Mucosa of gallbladder (tissue), 1 donor: ENCODE data around the gene NRDE2. TPM values are rescaled to one million over a fixed set of nuclear protein-coding genes. Genes with fewer than 3 reads are reported as not detected.

Experiments
- DNase-seq: peaks from one replicate; pipeline ENCODE4 v3.0.0-alpha.2; 2020; ENCODE audit warnings: low spot score
- total RNA-seq: library from RNA; stranded (reverse); gene quantifications from one replicate; pipeline ENCODE4 v1.2.1, GENCODE V29; 2021
- donor health status: DM: no; HTN: no; CAD: no.

Gene NRDE2
- total RNA-seq, 1 donor from 2014 or later = 32.5 TPM

GRCh38 chr14:90296641-90297040 lies 35.1 kb downstream of the NRDE2 start:
- no peak for DNase-seq

GRCh38 chr14:90295870-90296516 lies 35.7 kb downstream of the NRDE2 start:
- DNase-seq = no peak

- no peak for DNase-seq
These were observed 36.9 kb downstream of the NRDE2 start for GRCh38 chr14:90294872-90295271.

- DNase-seq = no peak
These were observed 37.7 kb downstream of the NRDE2 start for GRCh38 chr14:90293766-90294730.

GRCh38 chr14:90291699-90292098 lies 40.0 kb downstream of the NRDE2 start:
- DNase-seq = no peak

GRCh38 chr14:90290337-90291011 lies 41.3 kb downstream of the NRDE2 start:
- DNase-seq = no peak

- DNase-seq = no peak
These were observed 42.9 kb downstream of the NRDE2 start for GRCh38 chr14:90288651-90289355.

- no peak for DNase-seq
These were observed 44.0 kb downstream of the NRDE2 start for GRCh38 chr14:90287791-90288190.

GRCh38 chr14:90281756-90282155 lies 50.0 kb downstream of the NRDE2 start:
- DNase-seq = no peak

- DNase-seq = no peak
These were observed 50.5 kb downstream of the NRDE2 start for GRCh38 chr14:90281261-90281660.

- no peak for DNase-seq
These were observed 51.6 kb downstream of the NRDE2 start for GRCh38 chr14:90280096-90280495.

GRCh38 chr14:90278199-90279175 lies 53.3 kb downstream of the NRDE2 start:
- DNase-seq = no peak

GRCh38 chr14:90277581-90278198 lies 54.1 kb downstream of the NRDE2 start:
- no peak for DNase-seq

GRCh38 chr14:90276646-90277367 lies 54.9 kb downstream of the NRDE2 start:
- no peak for DNase-seq

GRCh38 chr14:90275820-90276219 lies 55.9 kb downstream of the NRDE2 start:
- no peak for DNase-seq

- DNase-seq = no peak
These were observed 56.3 kb downstream of the NRDE2 start for GRCh38 chr14:90275458-90275814.

- DNase-seq = no peak
These were observed 56.8 kb downstream of the NRDE2 start for GRCh38 chr14:90274808-90275457.

- DNase-seq = no peak
These were observed 57.7 kb downstream of the NRDE2 start for GRCh38 chr14:90274019-90274418.

- DNase-seq = no peak
These were observed 58.2 kb downstream of the NRDE2 start for GRCh38 chr14:90273532-90273931.
